ENCODE results near the gene FYCO1. TPM values are rescaled to one million over a fixed set of nuclear protein-coding genes. Genes with fewer than 3 reads are reported as not detected.

FYCO1 gene
- total and polyA plus RNA-seq, 9 of the 15 experiments (the other 6 are each of a cell fraction or from before 2014, with no cell fraction given), result 2.1 to 13.8 (median 7.4) TPM

GRCh38 chr3:46006238-46007032 lies 10.8 kb upstream of the FYCO1 start (continued):
- TF ChIP-seq MTA2 (IDR thresholded peaks at IDR 0.05; ENCODE audit: low read depth) (no peak), SP2 (IDR thresholded peaks at IDR 0.05; ENCODE audit: extremely low read depth, low read depth, low read length, poor library complexity, severe bottlenecking) (no peak), KDM2B (CRISPR knock-in tag; IDR thresholded peaks at IDR 0.05) (no peak), BRCA1 (IDR thresholded peaks at IDR 0.05) (no peak), BRCA1 (CRISPR knock-in tag; IDR thresholded peaks at IDR 0.05) (no peak), CEBPG (CRISPR knock-in tag; IDR thresholded peaks at IDR 0.05) (no peak), CEBPG (tag; conservative IDR thresholded peaks at IDR 0.05 in 1 of 2, IDR thresholded peaks at IDR 0.05 in 1 of 2) (peak; percentile 94 to 95), ZNF124 (CRISPR knock-in tag; IDR thresholded peaks at IDR 0.05) (no peak), MEF2A (IDR thresholded peaks at IDR 0.05; ENCODE audit: control insufficient read depth, low read depth, low read length) (no peak), WHSC1 (IDR thresholded peaks at IDR 0.05; ENCODE audit: low read length) (no peak), PHTF2 (CRISPR knock-in tag; IDR thresholded peaks at IDR 0.05) (no peak), DIDO1 (tag; IDR thresholded peaks at IDR 0.05; ENCODE audit: low read depth) (no peak), KLF6 (CRISPR knock-in tag; IDR thresholded peaks at IDR 0.05; ENCODE audit: borderline replicate concordance) (no peak), CEBPB (tag; IDR thresholded peaks at IDR 0.05) (peak; percentile 85), NFIC (IDR thresholded peaks at IDR 0.05) (peak; percentile 49), LARP7 (IDR thresholded peaks at IDR 0.05) (no peak), ZFP36 (IDR thresholded peaks at IDR 0.05; ENCODE audit: low read depth, low read length, partially characterized antibody) (no peak), HNRNPH1 (optimal IDR thresholded peaks at IDR 0.05; ENCODE audit: low read depth, low read length) (no peak)
- TF ChIP-seq, protein P1, sequence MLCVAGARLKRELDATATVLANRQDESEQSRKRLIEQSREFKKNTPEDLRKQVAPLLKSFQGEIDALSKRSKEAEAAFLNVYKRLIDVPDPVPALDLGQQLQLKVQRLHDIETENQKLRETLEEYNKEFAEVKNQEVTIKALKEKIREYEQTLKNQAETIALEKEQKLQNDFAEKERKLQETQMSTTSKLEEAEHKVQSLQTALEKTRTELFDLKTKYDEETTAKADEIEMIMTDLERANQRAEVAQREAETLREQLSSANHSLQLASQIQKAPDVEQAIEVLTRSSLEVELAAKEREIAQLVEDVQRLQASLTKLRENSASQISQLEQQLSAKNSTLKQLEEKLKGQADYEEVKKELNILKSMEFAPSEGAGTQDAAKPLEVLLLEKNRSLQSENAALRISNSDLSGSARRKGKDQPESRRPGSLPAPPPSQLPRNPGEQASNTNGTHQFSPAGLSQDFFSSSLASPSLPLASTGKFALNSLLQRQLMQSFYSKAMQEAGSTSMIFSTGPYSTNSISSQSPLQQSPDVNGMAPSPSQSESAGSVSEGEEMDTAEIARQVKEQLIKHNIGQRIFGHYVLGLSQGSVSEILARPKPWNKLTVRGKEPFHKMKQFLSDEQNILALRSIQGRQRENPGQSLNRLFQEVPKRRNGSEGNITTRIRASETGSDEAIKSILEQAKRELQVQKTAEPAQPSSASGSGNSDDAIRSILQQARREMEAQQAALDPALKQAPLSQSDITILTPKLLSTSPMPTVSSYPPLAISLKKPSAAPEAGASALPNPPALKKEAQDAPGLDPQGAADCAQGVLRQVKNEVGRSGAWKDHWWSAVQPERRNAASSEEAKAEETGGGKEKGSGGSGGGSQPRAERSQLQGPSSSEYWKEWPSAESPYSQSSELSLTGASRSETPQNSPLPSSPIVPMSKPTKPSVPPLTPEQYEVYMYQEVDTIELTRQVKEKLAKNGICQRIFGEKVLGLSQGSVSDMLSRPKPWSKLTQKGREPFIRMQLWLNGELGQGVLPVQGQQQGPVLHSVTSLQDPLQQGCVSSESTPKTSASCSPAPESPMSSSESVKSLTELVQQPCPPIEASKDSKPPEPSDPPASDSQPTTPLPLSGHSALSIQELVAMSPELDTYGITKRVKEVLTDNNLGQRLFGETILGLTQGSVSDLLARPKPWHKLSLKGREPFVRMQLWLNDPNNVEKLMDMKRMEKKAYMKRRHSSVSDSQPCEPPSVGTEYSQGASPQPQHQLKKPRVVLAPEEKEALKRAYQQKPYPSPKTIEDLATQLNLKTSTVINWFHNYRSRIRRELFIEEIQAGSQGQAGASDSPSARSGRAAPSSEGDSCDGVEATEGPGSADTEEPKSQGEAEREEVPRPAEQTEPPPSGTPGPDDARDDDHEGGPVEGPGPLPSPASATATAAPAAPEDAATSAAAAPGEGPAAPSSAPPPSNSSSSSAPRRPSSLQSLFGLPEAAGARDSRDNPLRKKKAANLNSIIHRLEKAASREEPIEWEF (CRISPR knock-in tag; IDR thresholded peaks at IDR 0.05), result no peak
- TF ChIP-seq, protein P2, sequence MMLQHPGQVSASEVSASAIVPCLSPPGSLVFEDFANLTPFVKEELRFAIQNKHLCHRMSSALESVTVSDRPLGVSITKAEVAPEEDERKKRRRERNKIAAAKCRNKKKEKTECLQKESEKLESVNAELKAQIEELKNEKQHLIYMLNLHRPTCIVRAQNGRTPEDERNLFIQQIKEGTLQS (IDR thresholded peaks at IDR 0.05), result peak; percentile 35; the same call in 1 of the 2 replicates
- TF ChIP-seq, protein P2 (CRISPR knock-in tag; conservative IDR thresholded peaks at IDR 0.05), result no peak

All from K562 (cell line).